GM18505 (cell line): ENCODE results near the gene SLC4A3.

Source experiments
- ATAC-seq: cut with Tn5 transposase; IDR thresholded peaks from one replicate; pipeline ENCODE4 v1.9.1; 2021; ENCODE audit not compliant: unreplicated experiment
- POLR2A ChIP-seq: IDR thresholded peaks from 4 replicates; pipeline ENCODE4 v1.6.1; 2011; ENCODE audit warnings: borderline replicate concordance; ENCODE audit not compliant: insufficient read depth, insufficient read length; ENCODE audit errors: extremely low read depth

SLC4A3 gene

DNA sequence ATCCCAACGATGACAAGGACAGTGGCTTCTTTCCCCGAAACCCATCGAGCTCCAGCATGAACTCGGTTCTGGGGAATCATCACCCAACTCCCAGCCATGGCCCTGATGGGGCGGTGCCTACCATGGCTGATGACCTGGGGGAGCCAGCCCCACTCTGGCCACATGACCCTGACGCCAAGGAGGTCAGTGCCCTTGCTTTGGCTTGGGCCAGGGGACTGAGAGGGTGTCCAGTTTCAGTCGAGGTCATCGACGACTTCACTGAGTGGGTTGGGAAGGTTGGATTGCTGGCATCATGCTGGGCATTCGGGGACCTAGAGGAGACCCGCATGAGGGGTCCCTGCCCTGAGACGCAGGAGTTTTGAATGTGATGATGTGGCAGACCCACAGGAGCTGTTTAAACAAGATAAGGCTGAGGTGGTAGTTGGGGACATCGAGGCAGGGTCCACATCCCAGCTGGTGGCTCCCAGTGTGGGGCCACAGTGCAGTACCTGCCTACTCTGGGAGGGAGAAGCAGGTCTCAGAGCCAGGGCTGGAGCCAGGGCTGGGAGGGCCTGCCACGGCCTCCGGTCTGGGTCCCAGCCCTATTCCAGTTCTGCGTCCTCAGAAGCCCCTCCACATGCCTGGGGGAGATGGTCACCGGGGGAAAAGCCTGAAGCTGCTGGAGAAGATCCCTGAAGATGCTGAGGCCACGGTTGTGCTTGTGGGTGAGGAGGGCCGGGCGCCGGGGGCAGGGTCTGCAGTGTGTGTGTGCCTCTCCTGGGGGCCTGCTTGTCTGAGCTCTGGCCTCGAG is 6.0 kb downstream of the SLC4A3 start:
- no peak for TF ChIP-seq POLR2A
- ATAC-seq, result no peak

DNA sequence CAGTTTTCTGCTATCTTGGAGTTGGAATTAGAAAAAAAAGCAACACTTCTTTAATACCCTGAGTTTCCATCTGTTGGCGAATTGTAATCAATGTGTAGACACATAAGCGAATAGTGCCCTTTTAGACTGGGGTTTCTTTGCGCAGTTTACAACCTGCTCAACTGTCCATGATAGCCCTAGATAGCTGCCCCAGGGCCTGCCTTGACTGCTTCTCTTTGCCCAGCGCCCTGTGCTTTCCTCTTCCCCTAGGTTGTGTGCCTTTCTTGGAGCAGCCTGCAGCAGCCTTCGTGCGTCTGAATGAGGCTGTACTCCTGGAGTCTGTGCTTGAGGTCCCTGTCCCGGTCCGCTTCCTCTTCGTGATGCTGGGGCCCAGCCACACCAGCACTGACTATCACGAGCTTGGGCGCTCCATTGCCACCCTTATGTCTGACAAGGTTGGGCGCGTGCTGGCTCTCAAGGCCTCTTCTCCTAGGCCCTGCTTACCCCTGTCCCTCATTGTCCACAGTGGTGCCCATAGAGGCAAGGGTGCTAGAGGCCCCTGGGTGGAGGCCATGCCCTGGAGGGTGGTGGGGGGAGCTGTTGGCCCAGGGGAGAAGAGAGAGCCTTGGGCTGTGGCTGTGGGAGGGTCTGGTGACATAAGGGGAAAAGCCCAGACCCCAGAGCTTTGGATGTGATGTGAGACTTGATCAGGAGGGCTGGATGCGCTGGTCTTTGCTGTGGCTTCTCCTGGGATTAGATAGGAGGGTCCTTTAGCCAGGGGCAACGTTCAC is 6.9 kb downstream of the SLC4A3 start:
- ATAC-seq, result no peak
- no peak for TF ChIP-seq POLR2A

DNA sequence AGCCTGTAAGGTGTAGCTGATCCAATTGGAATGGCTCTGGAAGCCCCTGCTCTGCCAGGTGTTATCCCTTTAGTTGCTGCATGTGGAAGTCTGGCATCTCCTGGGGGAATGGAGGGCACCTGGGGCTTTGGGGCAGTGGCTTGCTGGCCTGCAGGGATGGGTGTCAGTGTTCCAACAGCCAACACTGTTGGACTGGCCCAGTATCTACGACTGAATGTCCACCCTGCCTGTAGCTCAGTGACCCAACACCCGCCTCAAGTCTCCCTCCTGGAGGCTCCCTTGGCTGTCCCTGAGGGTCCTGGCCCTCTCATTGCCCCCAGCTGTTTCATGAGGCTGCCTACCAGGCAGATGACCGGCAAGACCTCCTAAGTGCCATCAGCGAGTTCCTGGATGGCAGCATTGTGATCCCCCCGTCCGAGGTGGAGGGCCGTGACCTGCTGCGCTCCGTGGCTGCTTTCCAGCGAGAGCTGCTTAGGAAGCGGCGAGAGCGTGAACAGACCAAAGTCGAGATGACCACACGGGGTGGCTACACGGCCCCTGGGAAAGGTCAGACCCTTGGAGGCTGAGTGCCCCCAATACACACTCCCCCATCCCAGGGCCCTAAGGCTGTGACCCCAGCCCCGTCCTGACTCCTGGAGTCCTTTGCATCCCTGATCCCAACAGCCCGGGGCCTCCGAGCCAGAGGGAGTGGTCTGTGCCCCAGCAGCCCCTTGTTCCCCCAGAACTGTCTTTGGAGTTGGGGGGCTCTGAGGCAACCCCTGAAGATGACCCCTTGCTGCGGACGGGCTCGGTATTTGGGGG is 7.7 kb downstream of the SLC4A3 start:
- no peak for TF ChIP-seq POLR2A
- no peak for ATAC-seq

DNA sequence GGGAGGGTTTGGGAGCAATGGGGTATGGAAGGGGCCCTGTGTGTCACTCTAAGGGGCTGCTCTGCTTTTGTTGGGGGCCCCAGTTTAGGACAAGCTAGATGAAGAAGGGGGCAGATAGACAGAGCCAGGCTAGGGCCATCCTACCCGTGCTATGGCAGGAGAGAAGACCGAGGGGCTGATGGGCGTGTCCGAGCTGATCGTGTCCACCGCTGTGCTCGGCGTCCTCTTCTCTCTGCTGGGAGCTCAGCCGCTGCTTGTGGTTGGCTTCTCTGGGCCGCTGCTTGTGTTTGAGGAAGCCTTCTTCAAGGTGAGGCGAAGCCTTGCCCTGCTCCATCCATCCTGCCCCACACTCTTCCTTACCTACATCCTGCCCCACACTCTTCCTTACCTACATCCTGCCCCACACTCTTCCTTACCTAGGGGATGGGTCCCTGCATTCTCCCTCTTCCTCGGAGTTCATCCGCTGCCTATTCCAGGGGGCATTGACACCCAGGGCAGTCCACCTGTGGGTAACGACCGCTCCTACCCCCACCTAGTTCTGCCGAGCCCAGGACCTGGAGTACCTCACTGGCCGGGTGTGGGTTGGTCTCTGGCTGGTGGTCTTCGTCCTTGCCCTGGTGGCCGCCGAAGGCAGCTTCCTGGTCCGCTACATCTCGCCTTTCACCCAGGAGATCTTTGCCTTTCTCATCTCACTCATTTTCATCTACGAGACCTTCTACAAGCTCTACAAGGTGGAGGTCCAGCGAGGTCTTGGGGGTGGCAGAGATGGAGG is 8.9 kb downstream of the SLC4A3 start:
- no peak for TF ChIP-seq POLR2A
- ATAC-seq, result no peak

DNA sequence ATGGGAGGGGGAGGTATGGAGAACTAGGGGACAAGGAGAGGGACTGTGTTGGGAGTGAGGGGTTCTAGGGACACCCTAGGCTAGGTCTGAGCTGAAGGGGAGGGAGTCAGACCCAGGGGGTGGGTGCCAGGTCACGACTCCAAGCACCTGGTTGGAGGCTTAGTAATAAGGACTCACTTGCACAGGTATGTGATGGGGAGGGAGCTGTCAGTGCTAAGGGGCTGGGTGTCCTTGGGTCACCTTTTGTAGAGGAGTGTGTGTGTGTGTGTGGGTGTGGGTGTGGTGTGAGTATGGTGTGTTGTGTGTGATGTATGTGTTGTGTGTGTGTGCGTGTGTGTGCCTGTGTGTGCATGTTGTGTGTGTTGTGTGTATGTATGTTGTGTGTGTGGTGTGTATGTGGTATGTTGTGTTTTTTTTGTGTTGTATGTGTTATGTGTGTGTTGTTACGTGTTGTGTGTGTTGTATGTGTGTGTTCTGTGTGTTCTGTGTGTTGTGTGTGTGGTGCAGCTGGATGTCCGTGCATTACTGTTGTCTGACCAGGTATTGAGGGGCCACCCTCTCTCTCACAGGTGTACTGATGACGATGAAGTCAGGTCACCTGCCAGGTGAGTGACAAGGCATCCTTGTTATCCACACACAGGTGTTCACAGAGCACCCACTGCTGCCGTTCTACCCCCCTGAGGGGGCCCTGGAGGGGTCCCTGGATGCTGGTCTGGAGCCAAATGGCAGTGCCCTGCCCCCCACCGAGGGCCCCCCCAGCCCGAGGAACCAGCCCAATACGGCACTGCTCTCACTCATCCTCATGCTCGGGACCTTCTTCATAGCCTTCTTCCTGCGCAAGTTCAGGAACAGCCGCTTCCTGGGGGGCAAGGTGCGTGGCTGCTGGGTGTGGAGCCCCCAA is 9.8 kb downstream of the SLC4A3 start:
- ATAC-seq, result no peak
- no peak for TF ChIP-seq POLR2A

DNA sequence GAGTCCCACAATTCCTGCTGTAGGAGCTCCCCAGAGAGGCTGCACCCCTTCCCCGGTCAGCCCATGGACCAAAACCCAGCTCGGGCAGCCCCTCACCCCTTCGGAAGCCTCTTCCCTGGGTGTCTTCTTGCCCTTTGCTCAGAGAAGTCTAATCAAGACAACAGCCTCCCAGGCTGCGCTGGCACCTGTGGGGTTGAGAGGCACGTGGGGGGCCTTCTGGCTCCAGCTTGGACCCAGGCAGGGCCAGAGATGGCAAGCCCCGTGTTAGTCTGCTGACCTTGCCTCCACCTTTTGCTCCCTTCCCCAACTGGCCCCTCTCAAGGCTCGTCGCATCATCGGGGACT is 10.4 kb downstream of the SLC4A3 start:
- no peak for ATAC-seq
- no peak for TF ChIP-seq POLR2A

DNA sequence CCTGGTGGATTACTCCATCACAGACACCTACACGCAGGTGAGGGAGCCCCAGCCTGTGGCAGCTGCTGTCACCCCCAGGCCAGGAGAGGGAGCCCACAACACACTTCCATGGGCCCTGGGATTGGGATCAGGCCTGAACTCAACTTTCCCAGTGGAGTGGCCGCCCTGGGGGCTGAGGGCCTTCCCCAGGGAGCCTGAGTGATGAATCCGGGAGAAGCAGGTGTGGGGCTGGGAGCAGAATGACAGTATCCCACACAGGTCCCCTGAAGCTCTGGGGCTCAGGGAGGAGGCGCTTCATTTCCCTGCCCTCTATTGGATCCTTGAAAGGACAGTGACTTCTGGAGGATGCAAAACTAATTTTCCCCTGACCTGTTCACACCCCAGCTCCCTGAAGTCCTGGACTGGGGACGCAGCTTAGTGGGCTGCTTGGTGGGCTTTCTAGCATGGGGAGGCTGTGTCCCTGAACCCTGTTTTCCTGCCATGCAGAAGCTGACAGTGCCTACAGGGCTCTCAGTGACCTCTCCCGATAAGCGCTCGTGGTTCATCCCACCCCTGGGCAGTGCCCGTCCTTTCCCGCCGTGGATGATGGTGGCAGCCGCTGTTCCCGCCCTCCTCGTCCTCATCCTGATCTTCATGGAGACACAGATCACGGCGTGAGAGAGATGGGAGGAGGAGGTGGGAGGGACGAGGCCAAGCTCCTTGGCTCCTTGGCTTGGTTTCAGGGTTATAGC is 11.0 kb downstream of the SLC4A3 start:
- no peak for TF ChIP-seq POLR2A
- ATAC-seq, result no peak

DNA sequence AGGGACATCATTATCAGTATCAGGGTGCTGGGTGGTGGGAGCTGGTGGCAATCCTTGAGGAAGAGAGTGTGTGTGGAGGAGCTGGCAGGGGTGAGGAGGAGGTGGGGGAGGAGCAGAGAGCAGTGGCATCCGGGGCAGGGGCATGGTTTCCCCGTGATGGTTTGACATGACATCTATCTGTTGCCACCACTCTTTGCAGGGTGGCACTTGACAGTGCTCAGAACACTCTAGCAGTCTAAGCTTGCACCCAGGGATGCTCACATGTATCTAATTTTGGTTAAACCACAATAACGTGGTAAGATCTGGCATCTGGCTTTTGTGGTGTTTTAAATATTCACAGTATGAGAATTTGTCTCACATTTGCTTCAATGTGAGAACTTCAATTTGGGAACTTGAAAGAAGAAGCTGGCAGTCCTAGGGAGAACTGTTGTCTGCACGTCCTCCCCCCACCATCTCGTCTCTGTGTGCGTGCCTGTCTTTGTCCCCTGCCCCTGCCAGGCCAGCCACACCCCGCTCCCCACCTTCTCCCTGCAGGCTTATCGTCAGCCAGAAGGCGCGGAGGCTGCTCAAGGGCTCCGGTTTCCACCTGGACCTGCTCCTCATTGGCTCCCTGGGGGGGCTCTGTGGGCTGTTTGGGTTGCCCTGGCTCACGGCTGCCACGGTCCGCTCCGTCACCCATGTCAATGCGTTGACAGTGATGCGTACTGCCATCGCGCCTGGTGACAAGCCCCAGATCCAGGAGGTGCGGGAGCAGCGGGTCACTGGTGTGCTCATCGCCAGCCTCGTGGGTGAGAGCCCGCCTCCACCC is 11.7 kb downstream of the SLC4A3 start:
- ATAC-seq, result no peak
- no peak for TF ChIP-seq POLR2A

DNA sequence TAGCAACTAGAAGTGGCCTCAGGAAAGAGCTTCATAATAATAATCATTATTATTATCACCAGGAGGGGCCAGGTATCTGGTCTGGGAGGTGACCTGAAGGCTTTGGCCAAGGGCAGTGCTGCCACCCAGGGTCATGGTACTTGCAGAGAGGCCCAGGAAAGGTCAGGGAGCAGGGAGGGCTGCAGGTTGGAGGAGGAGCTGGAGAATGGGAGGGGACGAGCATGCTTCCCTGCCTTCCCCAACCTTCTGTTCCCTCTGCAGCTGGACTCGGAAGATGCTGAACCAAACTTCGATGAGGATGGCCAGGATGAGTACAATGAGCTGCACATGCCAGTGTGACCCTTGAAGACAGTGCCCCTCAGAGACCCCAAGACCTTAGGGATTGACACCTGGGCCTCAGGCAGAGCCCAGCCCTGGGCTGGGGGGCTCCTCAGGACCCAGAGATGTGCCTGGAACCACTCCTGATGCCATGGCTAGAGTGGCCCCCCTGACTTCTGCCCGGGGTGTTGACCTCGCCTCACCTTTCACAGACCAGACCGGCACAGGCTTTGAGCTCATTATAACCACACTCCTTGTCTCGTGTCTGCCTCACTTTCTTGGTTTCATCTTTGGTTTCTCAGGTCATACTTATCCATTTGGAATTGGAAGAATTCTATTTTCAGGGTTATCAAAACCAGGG is 14.1 kb downstream of the SLC4A3 start:
- TF ChIP-seq POLR2A, result no peak
- ATAC-seq, result no peak

DNA sequence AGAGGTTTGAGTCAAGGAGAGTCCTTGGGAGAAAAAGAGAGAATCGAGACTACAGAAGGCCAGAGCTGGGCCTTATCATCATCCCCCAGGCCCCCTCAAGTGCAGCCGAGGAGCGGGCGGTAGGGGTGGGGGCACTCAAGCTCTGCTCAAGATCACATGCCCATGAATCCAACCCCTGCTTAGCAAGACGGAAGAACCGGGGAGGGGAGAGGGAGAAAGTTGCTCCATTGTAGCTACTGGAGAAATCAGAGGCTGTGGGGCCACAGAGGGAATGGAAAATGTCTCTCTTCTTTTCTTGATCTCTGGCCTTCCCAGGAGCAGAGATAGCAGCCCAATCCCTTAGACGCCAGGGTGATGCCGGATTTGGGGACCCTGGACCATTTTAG is 14.6 kb downstream of the SLC4A3 start:
- ATAC-seq, result no peak
- TF ChIP-seq POLR2A, result no peak

DNA sequence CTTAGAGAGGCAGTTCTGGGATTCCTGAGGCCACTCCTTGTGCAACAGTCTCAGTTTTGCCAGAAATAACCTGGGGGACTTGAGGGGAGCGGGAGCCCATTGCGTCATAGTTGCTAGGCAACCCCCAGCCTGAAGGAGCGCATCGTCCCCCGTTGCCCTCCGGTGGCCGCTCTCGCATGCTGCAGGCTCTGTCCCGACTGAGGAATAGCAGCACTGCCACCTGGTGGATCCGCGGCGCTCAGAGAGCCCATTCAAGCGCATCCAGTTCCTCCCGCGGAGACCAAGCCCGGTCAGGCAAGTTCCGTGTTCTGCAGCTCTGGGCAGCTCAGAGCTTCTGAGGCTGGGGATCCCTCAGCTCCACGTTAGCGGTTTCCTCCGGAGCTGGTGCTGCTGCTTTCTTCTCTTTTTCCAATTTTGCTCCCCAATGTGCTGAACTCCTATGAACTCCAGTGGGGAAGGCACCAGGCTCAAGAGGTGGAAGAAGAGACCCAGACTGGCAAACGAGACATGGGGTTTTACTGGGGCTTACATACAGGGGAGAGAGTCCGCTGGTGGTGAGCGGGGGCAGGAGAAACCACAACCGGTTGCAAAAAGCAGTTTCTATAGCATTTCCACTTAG is 15.1 kb downstream of the SLC4A3 start:
- ATAC-seq, result peak; percentile 99
- TF ChIP-seq POLR2A, result no peak
